ENCODE measurements around the gene LHCGR. TPM values are rescaled to one million over a fixed set of nuclear protein-coding genes. Genes with fewer than 3 reads are reported as not detected.
A peak's percentile ranks its signal among the peaks of the same experiment; 100 is the strongest.

LHCGR gene
- total RNA-seq, 1 experiment from 2014 or later: not detected

GRCh38 chr2:48727560-48727959 lies 28.0 kb downstream of the LHCGR start:
- DNase-seq (ENCODE audit: low read depth, low spot score) (no peak), ATAC-seq (0 out of 2 replicates have a peak, but pooled peaks have one; percentile 53)
- ChIA-PET POLR2A (no interaction called here), CTCF (no interaction called here)
- H3K27me3 ChIP-seq (ENCODE audit: control insufficient read depth, insufficient read depth, low read length): 0 out of 2 replicates have a peak, but pooled peaks cover 4% of the 10 kb centered on the region
- no TSS peak for BruUV-seq (replicated peaks)
- no peaks in the 10 kb centered on the region for H3K36me3 ChIP-seq (ENCODE audit: control insufficient read depth, insufficient read depth, low read length)
- no peaks in the 10 kb centered on the region for H3K4me1 ChIP-seq (ENCODE audit: control insufficient read depth, insufficient read depth, low read length)
- intact Hi-C loops (cut with micrococcal nuclease; ENCODE audit: unreplicated experiment) (loop anchor here (10.0 kb wide), 1 partner anchor 123 kb away; no protein-coding TSS in a partner anchor), in situ Hi-C loops (cut with HindIII; ENCODE audit: low pct_unique_long_range_greater_than_20kb, low sequenced_read_pairs) (no loop called here)
- no peak overlapping the region for H3K27ac ChIP-seq (ENCODE audit: low read length)
- H3K4me3 ChIP-seq (ENCODE audit: low read depth in 2 of 2, low read length in 2 of 2): no peak overlapping the region
- no peaks in the 10 kb centered on the region for H3K9me3 ChIP-seq (ENCODE audit: control insufficient read depth, insufficient read depth, low read depth, low read length)
- TF ChIP-seq SIN3A (IDR thresholded peaks at IDR 0.05; ENCODE audit: borderline replicate concordance, insufficient read depth, low read depth, low read length) (no peak), TCF7L2 (IDR thresholded peaks at IDR 0.05; ENCODE audit: low read depth, low read length) (no peak), CTCF (IDR thresholded peaks at IDR 0.05) (peak; percentile 22; the same call in 1 of the 2 replicates), REST (IDR thresholded peaks at IDR 0.05; ENCODE audit: insufficient read depth in 1 of 2, low read depth in 2 of 2, low read length in 1 of 2) (no peak), POLR2AphosphoS5 (IDR thresholded peaks at IDR 0.05; ENCODE audit: low read depth, low read length) (no peak)

- TF ChIP-seq CTCF (IDR thresholded peaks at IDR 0.05) (0 out of 2 replicates have a peak, but pooled peaks have one; percentile 4), POLR2AphosphoS5 (IDR thresholded peaks at IDR 0.05; ENCODE audit: low read depth, low read length) (no peak)
- intact Hi-C loops (cut with micrococcal nuclease; ENCODE audit: unreplicated experiment) (loop anchor here (10.0 kb wide), 1 partner anchor 121 kb away; no protein-coding TSS in a partner anchor), in situ Hi-C loops (cut with HindIII; ENCODE audit: low pct_unique_long_range_greater_than_20kb, low sequenced_read_pairs) (no loop called here)
- no TSS peak for BruUV-seq (replicated peaks)
- ChIA-PET CTCF (no interaction called here), POLR2A (no interaction called here)
- DNase-seq (ENCODE audit: low read depth, low spot score) (no peak), ATAC-seq (no peak)
- Histone ChIP-seq H3K4me3 (ENCODE audit: low read depth in 2 of 2, low read length in 2 of 2) (no peak overlapping the region), H3K27ac (ENCODE audit: low read length) (no peak overlapping the region), H3K27me3 (ENCODE audit: control insufficient read depth, insufficient read depth, low read length) (no peaks in the 10 kb centered on the region), H3K4me1 (ENCODE audit: control insufficient read depth, insufficient read depth, low read length) (no peaks in the 10 kb centered on the region), H3K36me3 (ENCODE audit: control insufficient read depth, insufficient read depth, low read length) (no peaks in the 10 kb centered on the region), H3K9me3 (ENCODE audit: control insufficient read depth, insufficient read depth, low read depth, low read length) (no peaks in the 10 kb centered on the region)
Measured at GRCh38 chr2:48725696-48726494, 29.6 kb downstream of the LHCGR start.
